ENCODE measurements around the gene ZNF440. TPM values are rescaled to one million over a fixed set of nuclear protein-coding genes. Genes with fewer than 3 reads are reported as not detected.

The ZNF440 gene
- total and polyA plus RNA-seq, 10 of the 15 experiments (the other 5 are each of a cell fraction or from before 2014, with no cell fraction given) = 1.3 to 8.9 (median 3.8) TPM

DNA sequence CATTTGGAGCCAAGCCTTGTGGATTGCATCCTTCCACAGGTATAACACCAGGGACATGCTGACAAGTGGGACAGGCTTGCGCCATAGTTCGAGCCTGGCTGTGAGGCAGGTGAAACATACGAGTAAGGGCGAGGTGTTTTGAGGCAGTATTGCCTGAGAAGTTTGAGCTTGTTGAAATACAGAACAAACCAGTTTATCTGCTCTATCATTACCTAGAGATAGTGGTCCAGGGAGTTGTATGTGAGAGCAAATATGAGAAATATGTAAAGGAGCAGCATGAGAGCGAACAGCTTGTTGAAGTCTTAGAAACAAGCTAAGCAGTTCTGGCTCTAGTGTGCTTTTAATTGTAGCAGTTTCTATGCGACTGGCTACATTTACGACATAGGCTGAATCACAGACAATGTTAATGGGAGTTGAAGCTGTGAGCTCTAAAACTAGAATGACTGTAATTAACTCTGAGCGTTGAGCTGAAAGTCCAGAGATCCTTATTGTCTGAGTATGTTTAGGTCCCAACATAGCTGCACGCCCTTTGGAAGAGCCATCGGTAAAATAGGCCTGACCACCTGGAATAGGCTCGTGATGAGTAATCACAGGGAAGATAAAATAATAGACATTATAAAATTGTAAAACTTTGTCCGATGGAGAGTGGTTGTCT is 42.6 kb downstream of the ZNF440 start (continued):
- TF ChIP-seq HDAC2 (IDR thresholded peaks at IDR 0.05) = no peak

GRCh38 chr19:11860721-11861120 is 46.6 kb downstream of the ZNF440 start:
- FAIRE-seq (no peak), ATAC-seq (no peak), DNase-seq (ENCODE audit: low read depth, low spot score) (no peak)
- intact Hi-C loops (cut with micrococcal nuclease; ENCODE audit: unreplicated experiment) = no loop called here
- RAD21 ChIA-PET (ENCODE audit: unreplicated experiment) = no interaction called here
- 87% methylated on average over 7 of the region's 7 CpGs for whole genome bisulfite sequencing (ENCODE audit: insufficient coverage, insufficient replicate concordance, low lambda C conversion rate, missing lambda C conversion rate)
- Histone ChIP-seq H3K4me1 (ENCODE audit: control insufficient read depth, insufficient read depth, low read length) (no peaks in the 10 kb centered on the region), H3K27me3 (replicated peaks in 1 of 2; ENCODE audit: control insufficient read depth in 2 of 2, insufficient read depth in 2 of 2, low read length in 1 of 2) (no peaks in the 10 kb centered on the region), H3K36me3 (ENCODE audit: control insufficient read depth in 2 of 2, insufficient read depth in 2 of 2, low read length in 1 of 2) (no peaks in the 10 kb centered on the region), H4K20me1 (ENCODE audit: control insufficient read depth, insufficient read depth) (no peaks in the 10 kb centered on the region), H3K9ac (ENCODE audit: control insufficient read depth, insufficient read depth, low read length) (no peak overlapping the region), H3K4me3 (no peak overlapping the region), H3K79me2 (ENCODE audit: control insufficient read depth, insufficient read depth, low read length) (no peaks in the 10 kb centered on the region), H3K4me2 (ENCODE audit: control insufficient read depth, insufficient read depth) (no peak overlapping the region), H3K9me3 (replicated peaks; ENCODE audit: control insufficient read depth, insufficient read depth, low read length) (peaks cover 1% of the 10 kb centered on the region; the same call in 2 of the 3 replicates), H3K27ac (ENCODE audit: control insufficient read depth, insufficient read depth) (no peak overlapping the region), H2AFZ (ENCODE audit: control insufficient read depth, low read depth, low read length) (no peak overlapping the region)
- POLR2A ChIA-PET = no interaction called here
- in situ Hi-C loops (cut with MboI) = no loop called here
- SMC1A ChIA-PET (ENCODE audit: uncharacterized antibody, unreplicated experiment) = no interaction called here
- TF ChIP-seq TCF12 (IDR thresholded peaks at IDR 0.05; ENCODE audit: low read depth, low read length) (no peak), TAF1 (IDR thresholded peaks at IDR 0.05; ENCODE audit: borderline replicate concordance, low read depth, low read length) (no peak), MTA2 (IDR thresholded peaks at IDR 0.05; ENCODE audit: low read depth) (no peak), SRF (IDR thresholded peaks at IDR 0.05; ENCODE audit: low read depth in 2 of 2, low read length in 2 of 2) (no peak), TARDBP (IDR thresholded peaks at IDR 0.05; ENCODE audit: borderline replicate concordance) (no peak), NR2C2 (IDR thresholded peaks at IDR 0.05; ENCODE audit: borderline replicate concordance, control insufficient read depth, insufficient read length, low read depth) (no peak), IRF3 (IDR thresholded peaks at IDR 0.05) (no peak), SUPT20H (IDR thresholded peaks at IDR 0.05; ENCODE audit: borderline replicate concordance, control insufficient read depth, low read depth, low read length) (no peak), ZNF217 (IDR thresholded peaks at IDR 0.05) (no peak), MTA3 (IDR thresholded peaks at IDR 0.05; ENCODE audit: borderline replicate concordance, low read length) (no peak), WRNIP1 (IDR thresholded peaks at IDR 0.05; ENCODE audit: borderline replicate concordance, low read depth, low read length) (no peak)
- CTCF ChIA-PET = interaction anchor here (1.2 kb wide), 1 partner anchor 201 kb away, joined by 3 read pairs; no protein-coding TSS in a partner anchor
- no TSS peak for BruUV-seq (replicated peaks)
